Neural progenitor cell (in vitro differentiated cells): ENCODE results near the gene PPP1R14B. TPM values are rescaled to one million over a fixed set of nuclear protein-coding genes. Genes with fewer than 3 reads are reported as not detected.

Experiments
- DNase-seq: peaks from one replicate; pipeline ENCODE4 v3.0.0-alpha.2; 2016; ENCODE audit warnings: low spot score
- H2AFZ ChIP-seq: fragments of 200-600 bp; sonication (generic); replicated peaks from 2 replicates; pipeline ENCODE4 v1.6.1; 2016; ENCODE audit warnings: antibody characterized with exemption
- H3F3A ChIP-seq: fragments of 200-600 bp; sonication (generic); 2 replicates; pipeline ENCODE4 v1.6.1; 2016; ENCODE audit warnings: antibody characterized with exemption, low read depth
- H3K27ac ChIP-seq: fragments of 200-600 bp; sonication (generic); 2 replicates; pipeline ENCODE4 v1.5.1; 2016; ENCODE audit warnings: mild to moderate bottlenecking
- H3K27me3 ChIP-seq: fragments of 200-600 bp; sonication (generic); 2 replicates; pipeline ENCODE4 v1.6.1; 2016; ENCODE audit warnings: mild to moderate bottlenecking, moderate library complexity
- H3K36me3 ChIP-seq: fragments of 200-600 bp; sonication (generic); 2 replicates; pipeline ENCODE4 v1.5.1; 2016
- H3K4me1 ChIP-seq: fragments of 200-600 bp; sonication (generic); 2 replicates; pipeline ENCODE4 v1.6.1; 2016; ENCODE audit warnings: mixed run types
- H3K4me2 ChIP-seq: fragments of 200-600 bp; sonication (generic); 2 replicates; pipeline ENCODE4 v1.6.1; 2016
- H3K4me3 ChIP-seq: fragments of 200-600 bp; sonication (generic); 2 replicates; pipeline ENCODE4 v1.5.1; 2016
- H3K79me2 ChIP-seq: fragments of 200-600 bp; sonication (generic); 2 replicates; pipeline ENCODE4 v1.6.1; 2016; ENCODE audit warnings: low read depth
- H3K9ac ChIP-seq: fragments of 200-600 bp; sonication (generic); 2 replicates; pipeline ENCODE4 v1.6.1; 2016
- H3K9me3 ChIP-seq: fragments of 200-600 bp; sonication (generic); 2 replicates; pipeline ENCODE4 v1.5.1; 2016; ENCODE audit warnings: low read depth
- H4K20me1 ChIP-seq: fragments of 200-600 bp; sonication (generic); 2 replicates; pipeline ENCODE4 v1.6.1; 2016; ENCODE audit warnings: low read depth
- H3K27ac Mint-ChIP-seq: 3 replicates; pipeline ENCODE4 v1.8.0; 2021; ENCODE audit warnings: mixed read lengths
- H3K27me3 Mint-ChIP-seq: 2 replicates; pipeline ENCODE4 v1.8.0; 2022; ENCODE audit warnings: low read depth, mild to moderate bottlenecking, inconsistent platforms, moderate library complexity, mixed read lengths; ENCODE audit not compliant: insufficient read depth
- H3K36me3 Mint-ChIP-seq: 3 replicates; pipeline ENCODE4 v1.8.0; 2021; ENCODE audit warnings: mixed read lengths
- H3K4me1 Mint-ChIP-seq: 3 replicates; pipeline ENCODE4 v1.8.0; 2021; ENCODE audit warnings: mixed read lengths
- H3K4me3 Mint-ChIP-seq: 3 replicates; pipeline ENCODE4 v1.8.0; 2021; ENCODE audit warnings: mild to moderate bottlenecking, moderate library complexity, mixed read lengths
- H3K9me3 Mint-ChIP-seq: 3 replicates; pipeline ENCODE4 v1.8.0; 2020; ENCODE audit warnings: mixed read lengths
- CTCF ChIP-seq: fragments of 200-600 bp; sonication (generic); IDR thresholded peaks from 2 replicates; pipeline ENCODE4 v1.5.1; 2017; ENCODE audit warnings: antibody characterized with exemption, mild to moderate bottlenecking
- EZH2 ChIP-seq: fragments of 200-600 bp; sonication (generic); IDR thresholded peaks from 2 replicates; pipeline ENCODE4 v1.6.1; 2017; ENCODE audit warnings: antibody characterized with exemption, mild to moderate bottlenecking, moderate library complexity
- EZH2phosphoT487 ChIP-seq: fragments of 200-600 bp; sonication (generic); IDR thresholded peaks from 2 replicates; pipeline ENCODE4 v1.6.1; 2017; ENCODE audit warnings: antibody characterized with exemption
- total RNA-seq: library from RNA; depleted of rRNA; stranded (reverse); fragments of >200 nt; gene quantifications from 2 replicates; pipeline ENCODE4 v1.2.3, GENCODE V29; 2015; ENCODE audit warnings: low replicate concordance

PPP1R14B gene
- total RNA-seq, 1 donor from 2014 or later: 107 TPM

GRCh38 chr11:64256300-64256699 is 9.6 kb upstream of the PPP1R14B start:
- no peak for DNase-seq
- Histone ChIP-seq H2AFZ (no peak overlapping the region), H3K36me3 (no peaks in the 10 kb centered on the region), H3K27me3 (no peaks in the 10 kb centered on the region), H3K9ac (no peak overlapping the region), H3K4me1 (peaks cover 7% of the 10 kb centered on the region), H4K20me1 (peaks cover 25% of the 10 kb centered on the region), H3K79me2 (peaks cover 11% of the 10 kb centered on the region), H3K9me3 (no peaks in the 10 kb centered on the region), H3F3A (peaks cover 9% of the 10 kb centered on the region), H3K4me2 (no peak overlapping the region), H3K4me3 (no peak overlapping the region), H3K27ac (no peak overlapping the region)
- TF ChIP-seq EZH2phosphoT487 (no peak), EZH2 (no peak), CTCF (no peak)
- H3K4me3 Mint-ChIP-seq: no peak overlapping the region
- H3K27ac Mint-ChIP-seq: no peak overlapping the region
- peaks cover 17% of the 10 kb centered on the region for H3K36me3 Mint-ChIP-seq
- H3K9me3 Mint-ChIP-seq: no peaks in the 10 kb centered on the region
- peaks cover 13% of the 10 kb centered on the region for H3K27me3 Mint-ChIP-seq
- peaks cover 14% of the 10 kb centered on the region for H3K4me1 Mint-ChIP-seq

GRCh38 chr11:64255135-64256128 is 8.7 kb upstream of the PPP1R14B start:
- no peak overlapping the region for H3K27ac Mint-ChIP-seq

GRCh38 chr11:64254326-64254725 is 7.6 kb upstream of the PPP1R14B start:
- Mint-ChIP-seq H3K4me1 (peaks cover 27% of the 10 kb centered on the region), H3K4me3 (no peak overlapping the region), H3K36me3 (peaks cover 8% of the 10 kb centered on the region), H3K27ac (no peak overlapping the region), H3K9me3 (no peaks in the 10 kb centered on the region), H3K27me3 (peaks cover 10% of the 10 kb centered on the region)
- H4K20me1 ChIP-seq: peaks cover 25% of the 10 kb centered on the region
- H3K79me2 ChIP-seq: peaks cover 11% of the 10 kb centered on the region
- H3K4me1 ChIP-seq: peaks cover 24% of the 10 kb centered on the region
- H3K27me3 ChIP-seq: no peaks in the 10 kb centered on the region
- no peak for DNase-seq
- H3K27ac ChIP-seq: no peak overlapping the region
- H3K9ac ChIP-seq: no peak overlapping the region
- H3K4me2 ChIP-seq: no peak overlapping the region
- H3K36me3 ChIP-seq: no peaks in the 10 kb centered on the region
- no peak overlapping the region for H3K4me3 ChIP-seq
- no peaks in the 10 kb centered on the region for H3K9me3 ChIP-seq
- H2AFZ ChIP-seq: no peak overlapping the region
- TF ChIP-seq EZH2phosphoT487 (no peak), EZH2 (no peak), CTCF (no peak)
- peaks cover 26% of the 10 kb centered on the region for H3F3A ChIP-seq

More at GRCh38 chr11:64255135-64256128, 8.7 kb upstream of the PPP1R14B start:
- Histone ChIP-seq H3K27ac (no peak overlapping the region), H3K4me2 (no peak overlapping the region), H3K36me3 (no peaks in the 10 kb centered on the region), H3K4me1 (peaks cover 13% of the 10 kb centered on the region), H2AFZ (no peak overlapping the region), H3K27me3 (no peaks in the 10 kb centered on the region), H3K4me3 (no peak overlapping the region), H3F3A (peaks cover 15% of the 10 kb centered on the region), H3K9me3 (no peaks in the 10 kb centered on the region), H3K9ac (no peak overlapping the region), H4K20me1 (peaks cover 25% of the 10 kb centered on the region), H3K79me2 (peaks cover 11% of the 10 kb centered on the region)
- Mint-ChIP-seq H3K27me3 (peaks cover 13% of the 10 kb centered on the region), H3K4me1 (peaks cover 17% of the 10 kb centered on the region), H3K36me3 (peaks cover 17% of the 10 kb centered on the region), H3K9me3 (no peaks in the 10 kb centered on the region), H3K4me3 (no peak overlapping the region)
- no peak for TF ChIP-seq EZH2
- no peak for DNase-seq

GRCh38 chr11:64253481-64253880 is 6.7 kb upstream of the PPP1R14B start:
- no peak overlapping the region for H3K4me2 ChIP-seq
- H3K27ac Mint-ChIP-seq: no peak overlapping the region
- peaks cover 15% of the 10 kb centered on the region for H3K27me3 Mint-ChIP-seq
- H3K4me3 Mint-ChIP-seq: peak overlapping the region; percentile 95
- H3K9me3 ChIP-seq: no peaks in the 10 kb centered on the region
- H3K27ac ChIP-seq: no peak overlapping the region
- no peaks in the 10 kb centered on the region for H3K9me3 Mint-ChIP-seq
- no peak overlapping the region for H3K4me3 ChIP-seq
- no peak overlapping the region for H2AFZ ChIP-seq
- H4K20me1 ChIP-seq: peaks cover 25% of the 10 kb centered on the region
- H3K36me3 ChIP-seq: no peaks in the 10 kb centered on the region
- H3K4me1 ChIP-seq: peaks cover 28% of the 10 kb centered on the region
- DNase-seq: no peak
- no peak overlapping the region for H3K9ac ChIP-seq
- H3K27me3 ChIP-seq: no peaks in the 10 kb centered on the region
- peaks cover 34% of the 10 kb centered on the region for H3F3A ChIP-seq
- TF ChIP-seq EZH2phosphoT487: no peak
- TF ChIP-seq CTCF: no peak
- no peak for TF ChIP-seq EZH2
- peaks cover 11% of the 10 kb centered on the region for H3K79me2 ChIP-seq
- H3K36me3 Mint-ChIP-seq: peaks cover 6% of the 10 kb centered on the region
- peaks cover 35% of the 10 kb centered on the region for H3K4me1 Mint-ChIP-seq
